ENCODE measurements around the gene MUS81. TPM values are rescaled to one million over a fixed set of nuclear protein-coding genes. Genes with fewer than 3 reads are reported as not detected.

The MUS81 gene
- total and polyA plus RNA-seq, 2 of the 13 experiments (the other 11 are each of a cell fraction or from before 2014, with no cell fraction given) = 25.6 to 30.2 TPM

GRCh38 chr11:65854161-65854592 is 6.1 kb upstream of the MUS81 start (continued):
- TF ChIP-seq ONECUT2 (CRISPR knock-in tag; IDR thresholded peaks at IDR 0.05) (no peak), MED13 (CRISPR knock-in tag; IDR thresholded peaks at IDR 0.05) (no peak), NKX3-1 (CRISPR knock-in tag; IDR thresholded peaks at IDR 0.05) (no peak), ZNF143 (CRISPR knock-in tag; IDR thresholded peaks at IDR 0.05) (no peak), THYN1 (CRISPR knock-in tag; IDR thresholded peaks at IDR 0.05; ENCODE audit: borderline replicate concordance, low read depth) (no peak), STAG1 (CRISPR knock-in tag; IDR thresholded peaks at IDR 0.05) (no peak), HNRNPH1 (optimal IDR thresholded peaks at IDR 0.05; ENCODE audit: low read depth, low read length) (no peak), NR1H2 (CRISPR knock-in tag; IDR thresholded peaks at IDR 0.05; ENCODE audit: borderline replicate concordance, low read depth) (no peak), CREB1 (IDR thresholded peaks at IDR 0.05) (no peak), CREB1 (CRISPR knock-in tag; IDR thresholded peaks at IDR 0.05) (no peak), ZNF687 (CRISPR knock-in tag; IDR thresholded peaks at IDR 0.05) (peak; percentile 45; the same call in 1 of the 2 replicates), ZSCAN29 (CRISPR knock-in tag; conservative IDR thresholded peaks at IDR 0.05) (no peak), ZNF629 (CRISPR knock-in tag; conservative IDR thresholded peaks at IDR 0.05) (no peak), RBFOX2 (IDR thresholded peaks at IDR 0.05; ENCODE audit: low read depth, low read length) (no peak), AGO1 (IDR thresholded peaks at IDR 0.05; ENCODE audit: low read depth, low read length, poor library complexity, severe bottlenecking) (no peak), RBM39 (IDR thresholded peaks at IDR 0.05; ENCODE audit: low read depth, low read length, poor library complexity, severe bottlenecking) (no peak), PHF20 (CRISPR knock-in tag; IDR thresholded peaks at IDR 0.05) (no peak), NPAS2 (CRISPR knock-in tag; IDR thresholded peaks at IDR 0.05; ENCODE audit: borderline replicate concordance) (no peak), ZNF354B (CRISPR knock-in tag; IDR thresholded peaks at IDR 0.05) (no peak), PRMT3 (CRISPR knock-in tag; IDR thresholded peaks at IDR 0.05; ENCODE audit: borderline replicate concordance, low read depth) (no peak), TGIF2 (CRISPR knock-in tag; IDR thresholded peaks at IDR 0.05) (no peak), SAFB2 (CRISPR knock-in tag; IDR thresholded peaks at IDR 0.05; ENCODE audit: borderline replicate concordance, low read depth) (no peak), HOXA3 (CRISPR knock-in tag; IDR thresholded peaks at IDR 0.05) (peak; percentile 61; the same call in 1 of the 2 replicates), JUND (CRISPR knock-in tag; IDR thresholded peaks at IDR 0.05) (no peak), ATF1 (CRISPR knock-in tag; IDR thresholded peaks at IDR 0.05) (no peak), ATAD3A (CRISPR knock-in tag; IDR thresholded peaks at IDR 0.05) (no peak), ADNP (CRISPR knock-in tag; IDR thresholded peaks at IDR 0.05) (no peak), ZNF260 (CRISPR knock-in tag; IDR thresholded peaks at IDR 0.05; ENCODE audit: borderline replicate concordance, low read depth) (no peak)
- TF ChIP-seq, protein P1, sequence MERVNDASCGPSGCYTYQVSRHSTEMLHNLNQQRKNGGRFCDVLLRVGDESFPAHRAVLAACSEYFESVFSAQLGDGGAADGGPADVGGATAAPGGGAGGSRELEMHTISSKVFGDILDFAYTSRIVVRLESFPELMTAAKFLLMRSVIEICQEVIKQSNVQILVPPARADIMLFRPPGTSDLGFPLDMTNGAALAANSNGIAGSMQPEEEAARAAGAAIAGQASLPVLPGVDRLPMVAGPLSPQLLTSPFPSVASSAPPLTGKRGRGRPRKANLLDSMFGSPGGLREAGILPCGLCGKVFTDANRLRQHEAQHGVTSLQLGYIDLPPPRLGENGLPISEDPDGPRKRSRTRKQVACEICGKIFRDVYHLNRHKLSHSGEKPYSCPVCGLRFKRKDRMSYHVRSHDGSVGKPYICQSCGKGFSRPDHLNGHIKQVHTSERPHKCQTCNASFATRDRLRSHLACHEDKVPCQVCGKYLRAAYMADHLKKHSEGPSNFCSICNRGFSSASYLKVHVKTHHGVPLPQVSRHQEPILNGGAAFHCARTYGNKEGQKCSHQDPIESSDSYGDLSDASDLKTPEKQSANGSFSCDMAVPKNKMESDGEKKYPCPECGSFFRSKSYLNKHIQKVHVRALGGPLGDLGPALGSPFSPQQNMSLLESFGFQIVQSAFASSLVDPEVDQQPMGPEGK (CRISPR knock-in tag; IDR thresholded peaks at IDR 0.05) = peak; percentile 48; the same call in 1 of the 2 replicates

All from HepG2 (cell line).